PFSK-1 (cell line): ENCODE measurements around the gene ADAMTS16.

Experiments used
- POLR2AphosphoS5 ChIP-seq: IDR thresholded peaks from 2 replicates; pipeline ENCODE4 v1.6.1; 2012; ENCODE audit warnings: low read depth, mild to moderate bottlenecking, control low read depth, low read length, moderate library complexity
- REST ChIP-seq, 2 experiments: IDR thresholded peaks; 2 replicates each; pipeline versions ENCODE4 v1.6.1 to v1.8.0; 2011 to 2012; ENCODE audit warnings: low read depth in 2 of 2, low read length in 2 of 2, control low read depth in 1 of 2, inconsistent platforms in 1 of 2, mild to moderate bottlenecking in 1 of 2, moderate library complexity in 1 of 2; ENCODE audit not compliant: insufficient read depth in 1 of 2

GRCh38 chr5:5316334-5316733 lies 176.2 kb downstream of the ADAMTS16 start:
- no peak for TF ChIP-seq POLR2AphosphoS5
- no peak for TF ChIP-seq REST (IDR thresholded peaks at IDR 0.05; ENCODE audit: insufficient read depth in 1 of 2, low read depth in 2 of 2, low read length in 2 of 2)
